Endothelial cell of umbilical vein (primary cell): ENCODE measurements around the gene SH3PXD2A. TPM values are rescaled to one million over a fixed set of nuclear protein-coding genes. Genes with fewer than 3 reads are reported as not detected.

Source experiments
- BruUV-seq: library from RNA; stranded (reverse); fragments of 400-500 nt; replicated peaks from 2 replicates; lab custom pipeline; 2021; lab: Mats Ljungman, UMichigan
- CTCF ChIA-PET: fragments of 300-600, 350-600 bp; sonication (Branson Sonifier 250); formaldehyde crosslinking; loops from one replicate; lab custom pipeline; 2021; ENCODE audit warnings: antibody characterized with exemption, inconsistent platforms; lab: Charles Lee
- POLR2A ChIA-PET: fragments of 300-600, 350-600 bp; sonication (Branson Sonifier 250); formaldehyde crosslinking; loops from one replicate; lab custom pipeline; 2021; ENCODE audit warnings: antibody characterized with exemption, inconsistent platforms; lab: Charles Lee
- DNase-seq: peaks from one replicate; pipeline ENCODE4 v3.0.0-alpha.2; 2011; ENCODE audit warnings: low read depth, low spot score
- FAIRE-seq: peaks from 2 replicates; lab custom pipeline; 2011; peaks lifted over from hg19 to GRCh38; lab: Jason Lieb, UNC
- H2AFZ ChIP-seq: 2 replicates; pipeline ENCODE4 v1.6.0; 2012; ENCODE audit warnings: low read depth, low read length, control low read depth, inconsistent platforms
- H3K27ac ChIP-seq: 2 replicates; pipeline ENCODE4 v1.5.1; 2011; ENCODE audit warnings: low read depth, mild to moderate bottlenecking, control low read depth, low read length, moderate library complexity; ENCODE audit not compliant: insufficient read depth
- H3K27me3 ChIP-seq, 2 experiments: 2 replicates each; pipeline versions ENCODE4 v1.6.0 to v1.6.1; 2011; ENCODE audit warnings: low read length in 2 of 2, mixed read lengths in 1 of 2; ENCODE audit not compliant: control insufficient read depth in 2 of 2, insufficient read depth in 2 of 2
- H3K36me3 ChIP-seq, 2 experiments: 2 replicates in 1 of 2; 3 replicates in 1 of 2; pipeline ENCODE4 v1.5.1; 2011; ENCODE audit warnings: low read length in 2 of 2, mild to moderate bottlenecking in 1 of 2, moderate library complexity in 1 of 2; ENCODE audit not compliant: control insufficient read depth in 2 of 2, insufficient read depth in 2 of 2; ENCODE audit errors: extremely low read depth in 1 of 2
- H3K4me1 ChIP-seq: 3 replicates; pipeline ENCODE4 v1.5.1; 2011; ENCODE audit warnings: mild to moderate bottlenecking, low read length; ENCODE audit not compliant: control insufficient read depth, insufficient read depth; ENCODE audit errors: extremely low read depth
- H3K4me2 ChIP-seq: 2 replicates; pipeline ENCODE4 v1.6.1; 2011; ENCODE audit warnings: low read length, control low read depth, mixed read lengths; ENCODE audit not compliant: insufficient read depth
- H3K4me3 ChIP-seq, 3 experiments: fragments of 200-600 bp in 1 of 3; sonication (generic), shearing (Covaris generic) in 1 of 3; replicated peaks in 1 of 3; 2 replicates each; pipeline ENCODE4 v1.5.1; 2011 to 2016; ENCODE audit warnings: control low read depth in 3 of 3, low read length in 3 of 3, mild to moderate bottlenecking in 2 of 3, inconsistent platforms in 1 of 3, low read depth in 1 of 3, moderate library complexity in 1 of 3; ENCODE audit not compliant: insufficient read depth in 1 of 3
- H3K79me2 ChIP-seq: 2 replicates; pipeline ENCODE4 v1.6.0; 2012; ENCODE audit warnings: low read length, inconsistent platforms; ENCODE audit not compliant: control insufficient read depth, insufficient read depth
- H3K9ac ChIP-seq: replicated peaks from 2 replicates; pipeline ENCODE3; 2011; ENCODE audit warnings: low read length, control low read depth; ENCODE audit not compliant: insufficient read depth; ENCODE audit errors: extremely low read depth
- H3K9me1 ChIP-seq: replicated peaks from 3 replicates; pipeline ENCODE4 v1.6.0; 2011; ENCODE audit warnings: mild to moderate bottlenecking, low read length; ENCODE audit not compliant: control insufficient read depth, insufficient read depth; ENCODE audit errors: extremely low read depth
- H3K9me3 ChIP-seq: replicated peaks from 2 replicates; pipeline ENCODE4 v1.5.1; 2012; ENCODE audit warnings: low read length, inconsistent platforms; ENCODE audit not compliant: control insufficient read depth, insufficient read depth
- H4K20me1 ChIP-seq: replicated peaks from 2 replicates; pipeline ENCODE3; 2011; ENCODE audit warnings: mild to moderate bottlenecking, low read length; ENCODE audit not compliant: control insufficient read depth, insufficient read depth; ENCODE audit errors: extremely low read depth
- EZH2 ChIP-seq: IDR thresholded peaks from 2 replicates; pipeline ENCODE4 v1.6.1; 2012; ENCODE audit warnings: borderline replicate concordance, low read depth, mild to moderate bottlenecking, moderate library complexity, low read length, inconsistent platforms; ENCODE audit not compliant: severe bottlenecking
- FOS ChIP-seq: IDR thresholded peaks from 2 replicates; pipeline ENCODE4 v1.6.1; 2011; ENCODE audit warnings: mild to moderate bottlenecking, low read length, moderate library complexity, borderline replicate concordance; ENCODE audit not compliant: insufficient read depth
- GATA2 ChIP-seq: IDR thresholded peaks from 2 replicates; pipeline ENCODE4 v1.7.0; 2011; ENCODE audit warnings: low read depth, mild to moderate bottlenecking, moderate library complexity, mixed read lengths, low read length; ENCODE audit not compliant: insufficient read length, insufficient read depth
- JUN ChIP-seq: IDR thresholded peaks from 2 replicates; pipeline ENCODE4 v1.6.1; 2011; ENCODE audit warnings: borderline replicate concordance, low read depth; ENCODE audit not compliant: insufficient read length, insufficient read depth
- MYC ChIP-seq: IDR thresholded peaks from one replicate; pipeline ENCODE4 v1.6.1; 2011; ENCODE audit warnings: mild to moderate bottlenecking, low read depth, low read length
- POLR2A ChIP-seq: IDR thresholded peaks from 2 replicates; pipeline ENCODE4 v1.6.1; 2012; ENCODE audit warnings: low read depth, mild to moderate bottlenecking, control low read depth, low read length
- POLR2AphosphoS5 ChIP-seq: IDR thresholded peaks from 2 replicates; pipeline ENCODE4 v1.6.1; 2012; ENCODE audit warnings: low read depth, mild to moderate bottlenecking, control low read depth, low read length, moderate library complexity; ENCODE audit not compliant: insufficient read depth
- dilution Hi-C: fragments of 300-500 bp; cut with MboI; formaldehyde crosslinking; loops from one replicate; pipeline ENCODE4 v1.15.0; 2019; ENCODE audit warnings: low sequenced_read_pairs; ENCODE audit not compliant: extremely low pct_ligation_motif_present
- intact Hi-C: fragments of 100-400 bp; cut with micrococcal nuclease; formaldehyde crosslinking; loops from one replicate; pipeline ENCODE4 v1.10.0; 2022
- polyA plus RNA-seq, 4 experiments: library from polyadenylated mRNA; depleted of rRNA in 3 of 4; stranded (reverse) in 3 of 4; unstranded in 1 of 4; fragments of >200 nt; gene quantifications; 2 replicates each; pipeline versions ENCODE4 v1.2.1 to v1.2.3, GENCODE V29; 2011 to 2012; ENCODE audit warnings: missing spikeins in 1 of 4
- total RNA-seq: library from RNA; stranded (reverse); gene quantifications from 2 replicates; pipeline ENCODE4 v1.2.3, GENCODE V29; 2021
- TF ChIP-seq, protein P1 (sequence below), 2 donors: IDR thresholded peaks; 1 replicate in 1 of 2; 2 replicates in 1 of 2; pipeline ENCODE4 v1.5.1; 2011; ENCODE audit warnings: low read length in 2 of 2, mild to moderate bottlenecking in 2 of 2, moderate library complexity in 2 of 2, control low read depth in 1 of 2, inconsistent platforms in 1 of 2, low read depth in 1 of 2; ENCODE audit not compliant: insufficient read depth in 1 of 2; ENCODE audit errors: extremely low read depth in 1 of 2
- TF ChIP-seq, protein P2 (sequence below): IDR thresholded peaks from 2 replicates; pipeline ENCODE4 v1.6.1; 2011; ENCODE audit not compliant: insufficient read depth, insufficient read length

SH3PXD2A gene
- total and polyA plus RNA-seq, 2 donors (not counting 3 experiments of a cell fraction or from before 2014, with no cell fraction given): 1.4 to 5.1 TPM

DNA sequence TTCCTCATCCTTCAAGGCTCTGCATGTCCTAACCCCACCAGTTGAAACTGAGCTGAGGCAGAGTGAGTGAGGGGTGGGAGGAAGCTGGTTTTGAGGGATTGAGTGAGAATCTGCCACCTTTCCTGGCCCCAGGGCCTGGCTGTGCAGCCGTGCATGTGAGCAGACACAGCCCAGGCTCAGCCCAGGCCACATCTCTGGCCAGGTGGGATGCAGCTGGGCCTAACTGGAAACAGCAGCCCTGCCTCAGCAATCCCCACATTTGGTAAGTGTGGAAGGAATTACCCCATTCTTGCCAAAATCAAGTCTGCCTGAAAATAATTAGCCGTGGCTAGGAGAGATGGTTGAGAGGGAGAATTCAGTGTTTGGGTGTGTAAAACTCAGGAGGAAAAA lies 245.3 kb downstream of the SH3PXD2A start:
- H3K4me1 ChIP-seq: no peaks in the 10 kb centered on the region
- TF ChIP-seq JUN: no peak
- no peaks in the 10 kb centered on the region for H3K36me3 ChIP-seq
- no peaks in the 10 kb centered on the region for H4K20me1 ChIP-seq
- FAIRE-seq: no peak
- H3K27me3 ChIP-seq: no peaks in the 10 kb centered on the region
- no peaks in the 10 kb centered on the region for H3K9me3 ChIP-seq
- no peaks in the 10 kb centered on the region for H3K79me2 ChIP-seq
- no peak overlapping the region for H3K4me2 ChIP-seq
- DNase-seq: no peak
- H3K27ac ChIP-seq: no peak overlapping the region
- POLR2A ChIA-PET: no interaction called here
- no TSS peak for BruUV-seq
- intact Hi-C loops (no loop called here), dilution Hi-C loops (no loop called here)
- no peak overlapping the region for H3K9ac ChIP-seq
- no peaks in the 10 kb centered on the region for H3K9me1 ChIP-seq
- H2AFZ ChIP-seq: no peak overlapping the region
- no peak overlapping the region for H3K4me3 ChIP-seq
- CTCF ChIA-PET: no interaction called here

DNA sequence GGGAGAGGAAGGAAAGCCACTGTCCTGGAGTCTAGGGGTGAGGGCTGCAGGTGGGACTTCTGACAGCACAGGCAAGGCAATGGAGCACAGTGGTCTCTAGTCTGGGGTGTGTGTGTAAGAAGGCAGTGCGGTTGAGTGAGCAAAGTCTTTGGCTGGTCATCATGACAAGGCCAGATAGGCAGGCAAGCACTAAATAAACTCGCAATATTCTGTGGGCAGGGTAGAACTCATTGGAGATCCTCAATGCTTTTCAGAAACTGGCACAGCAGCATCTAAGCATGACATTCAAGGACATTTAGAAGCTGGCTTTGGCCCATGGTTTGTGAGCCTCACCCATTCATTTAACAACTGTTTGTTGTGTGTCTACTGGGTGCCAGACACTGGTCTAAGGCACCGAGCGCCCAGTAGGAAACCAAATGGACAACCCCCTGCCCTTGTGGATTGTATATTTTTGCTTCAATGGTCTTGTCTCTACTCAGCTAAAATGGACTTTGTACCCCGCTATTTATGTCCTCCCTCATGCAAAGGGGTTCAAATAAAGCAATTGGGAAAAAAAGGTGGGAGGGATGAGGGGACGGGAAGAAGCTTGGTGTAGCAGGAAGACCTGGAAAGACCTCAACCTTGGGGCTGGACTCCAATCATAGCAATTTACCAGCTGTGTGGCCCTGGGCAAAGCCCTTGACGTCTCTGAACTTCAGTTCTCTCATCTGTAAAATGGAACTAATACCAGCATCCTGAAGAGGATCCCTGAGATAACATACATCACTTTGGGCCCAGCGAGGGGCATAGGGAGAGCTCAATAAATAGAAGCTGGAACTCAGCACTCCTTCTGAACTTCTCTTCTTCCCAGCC lies 245.9 kb downstream of the SH3PXD2A start:
- BruUV-seq: no TSS peak
- H3K79me2 ChIP-seq: no peaks in the 10 kb centered on the region
- dilution Hi-C loops: no loop called here
- intact Hi-C loops: no loop called here
- ChIA-PET CTCF (interaction anchor here (1.0 to 1.3 kb wide), 2 partner anchors 75 to 77 kb away, joined by 4 to 13 read pairs; no protein-coding TSS in a partner anchor), POLR2A (no interaction called here)
- DNase-seq (no peak), FAIRE-seq (no peak)
- no peak overlapping the region for H3K4me3 ChIP-seq
- H2AFZ ChIP-seq: no peak overlapping the region
- no peaks in the 10 kb centered on the region for H3K27me3 ChIP-seq
- no peaks in the 10 kb centered on the region for H4K20me1 ChIP-seq
- no peaks in the 10 kb centered on the region for H3K9me1 ChIP-seq
- no peak overlapping the region for H3K4me2 ChIP-seq
- H3K27ac ChIP-seq: no peak overlapping the region
- no peak overlapping the region for H3K9ac ChIP-seq
- no peaks in the 10 kb centered on the region for H3K4me1 ChIP-seq
- no peaks in the 10 kb centered on the region for H3K9me3 ChIP-seq
- TF ChIP-seq, protein P1, sequence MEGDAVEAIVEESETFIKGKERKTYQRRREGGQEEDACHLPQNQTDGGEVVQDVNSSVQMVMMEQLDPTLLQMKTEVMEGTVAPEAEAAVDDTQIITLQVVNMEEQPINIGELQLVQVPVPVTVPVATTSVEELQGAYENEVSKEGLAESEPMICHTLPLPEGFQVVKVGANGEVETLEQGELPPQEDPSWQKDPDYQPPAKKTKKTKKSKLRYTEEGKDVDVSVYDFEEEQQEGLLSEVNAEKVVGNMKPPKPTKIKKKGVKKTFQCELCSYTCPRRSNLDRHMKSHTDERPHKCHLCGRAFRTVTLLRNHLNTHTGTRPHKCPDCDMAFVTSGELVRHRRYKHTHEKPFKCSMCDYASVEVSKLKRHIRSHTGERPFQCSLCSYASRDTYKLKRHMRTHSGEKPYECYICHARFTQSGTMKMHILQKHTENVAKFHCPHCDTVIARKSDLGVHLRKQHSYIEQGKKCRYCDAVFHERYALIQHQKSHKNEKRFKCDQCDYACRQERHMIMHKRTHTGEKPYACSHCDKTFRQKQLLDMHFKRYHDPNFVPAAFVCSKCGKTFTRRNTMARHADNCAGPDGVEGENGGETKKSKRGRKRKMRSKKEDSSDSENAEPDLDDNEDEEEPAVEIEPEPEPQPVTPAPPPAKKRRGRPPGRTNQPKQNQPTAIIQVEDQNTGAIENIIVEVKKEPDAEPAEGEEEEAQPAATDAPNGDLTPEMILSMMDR (IDR thresholded peaks at IDR 0.05; ENCODE audit: extremely low read depth in 1 of 2, insufficient read depth in 1 of 2, low read depth in 1 of 2, low read length in 2 of 2): no peak
- TF ChIP-seq GATA2 (no peak), POLR2A (no peak), JUN (no peak), FOS (no peak), MYC (no peak), POLR2AphosphoS5 (no peak), EZH2 (no peak)
- TF ChIP-seq, protein P2, sequence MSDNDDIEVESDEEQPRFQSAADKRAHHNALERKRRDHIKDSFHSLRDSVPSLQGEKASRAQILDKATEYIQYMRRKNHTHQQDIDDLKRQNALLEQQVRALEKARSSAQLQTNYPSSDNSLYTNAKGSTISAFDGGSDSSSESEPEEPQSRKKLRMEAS: no peak
- no peaks in the 10 kb centered on the region for H3K36me3 ChIP-seq
